Kidney epithelial cell (primary cell): ENCODE data around the gene SHB. TPM values are rescaled to one million over a fixed set of nuclear protein-coding genes. Genes with fewer than 3 reads are reported as not detected.

Experiments
- DNase-seq: peaks from one replicate; pipeline ENCODE4 v3.0.0-alpha.2; 2010; ENCODE audit warnings: low read depth
- H3K27me3 ChIP-seq: 2 replicates; pipeline ENCODE4 v1.6.0; 2011; ENCODE audit warnings: low read length; ENCODE audit not compliant: control insufficient read depth, insufficient read depth
- H3K36me3 ChIP-seq: 2 replicates; pipeline ENCODE4 v1.5.1; 2011; ENCODE audit warnings: low read length; ENCODE audit not compliant: control insufficient read depth, insufficient read depth
- H3K4me3 ChIP-seq: 2 replicates; pipeline ENCODE4 v1.5.1; 2011; ENCODE audit warnings: low read depth, mild to moderate bottlenecking, control low read depth, low read length
- CTCF ChIP-seq: IDR thresholded peaks from 2 replicates; pipeline ENCODE4 v1.5.1; 2011; ENCODE audit warnings: mild to moderate bottlenecking, moderate library complexity, low read length, control low read depth, inconsistent platforms; ENCODE audit not compliant: insufficient read depth, poor library complexity, severe bottlenecking
- total RNA-seq: library from RNA; depleted of rRNA; stranded (reverse); fragments of >200 nt; gene quantifications from 2 replicates; pipeline ENCODE4 v1.2.3, GENCODE V29; 2015

Gene SHB
- total RNA-seq, 1 donor from 2014 or later, result 39.1 TPM

DNA sequence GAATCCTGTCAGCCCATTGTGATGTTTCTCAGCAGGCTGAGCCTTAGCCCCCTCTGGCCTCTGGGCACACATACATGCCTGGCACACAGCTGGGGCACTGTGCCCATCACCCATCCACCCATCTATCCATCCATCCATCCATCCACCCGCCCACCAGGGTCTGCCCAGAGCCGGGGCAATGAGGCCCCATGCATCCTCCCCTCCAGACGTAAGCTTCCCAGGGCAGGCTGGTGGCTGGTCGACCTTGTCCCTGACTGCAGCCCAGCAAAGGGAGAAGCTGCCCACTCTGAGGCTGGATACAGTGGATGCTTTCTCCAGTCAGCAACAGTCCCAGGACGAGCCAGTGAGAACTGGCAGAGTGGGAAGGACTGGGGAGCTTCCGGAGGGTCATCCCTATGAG is 144.0 kb downstream of the SHB start:
- Histone ChIP-seq H3K27me3 (no peaks in the 10 kb centered on the region), H3K4me3 (no peak overlapping the region), H3K36me3 (peaks cover 2% of the 10 kb centered on the region)
- DNase-seq, result no peak
- no peak for TF ChIP-seq CTCF

- no peak for TF ChIP-seq CTCF
- Histone ChIP-seq H3K27me3 (no peaks in the 10 kb centered on the region), H3K36me3 (peaks cover 2% of the 10 kb centered on the region), H3K4me3 (no peak overlapping the region)
- no peak for DNase-seq
Observed at GRCh38 chr9:37924538-37924937, 144.5 kb downstream of the SHB start.

- TF ChIP-seq CTCF, result no peak
- Histone ChIP-seq H3K27me3 (no peaks in the 10 kb centered on the region), H3K36me3 (no peaks in the 10 kb centered on the region), H3K4me3 (no peak overlapping the region)
- DNase-seq, result no peak
Observed at GRCh38 chr9:37923796-37924427, 145.1 kb downstream of the SHB start.

- no peak for TF ChIP-seq CTCF
- Histone ChIP-seq H3K36me3 (no peaks in the 10 kb centered on the region), H3K4me3 (no peak overlapping the region), H3K27me3 (no peaks in the 10 kb centered on the region)
- DNase-seq, result no peak
Observed at GRCh38 chr9:37923118-37923795, 145.8 kb downstream of the SHB start.

GRCh38 chr9:37922363-37923117 is 146.5 kb downstream of the SHB start:
- no peak for TF ChIP-seq CTCF
- Histone ChIP-seq H3K36me3 (peaks cover 2% of the 10 kb centered on the region), H3K4me3 (no peak overlapping the region), H3K27me3 (no peaks in the 10 kb centered on the region)
- DNase-seq, result no peak
